CD4-positive, alpha-beta T cell (primary cell): Measurements from ENCODE around the gene SSB. TPM values are rescaled to one million over a fixed set of nuclear protein-coding genes. Genes with fewer than 3 reads are reported as not detected.
"Not testable (repeated sequence)": the region's sequence is repeated elsewhere in the genome, so short reads cannot be mapped to it uniquely, and the experiment has no call there.

Experiments used
- ATAC-seq: fragments of 200-7000 bp; cut with Tn5 transposase; one replicate; pipeline ENCODE4 v1.10.0; 2022; ENCODE audit warnings: mild to moderate bottlenecking; ENCODE audit not compliant: poor library complexity
- CTCF ChIA-PET: fragments of 350-600 bp; sonication (Branson Sonifier 250); formaldehyde crosslinking; loops from one replicate; lab custom pipeline; 2021; ENCODE audit warnings: antibody characterized with exemption, inconsistent platforms; lab: Charles Lee
- POLR2A ChIA-PET: fragments of 350-600 bp; sonication (Branson Sonifier 250); formaldehyde crosslinking; loops from one replicate; lab custom pipeline; 2021; ENCODE audit warnings: antibody characterized with exemption, inconsistent platforms; lab: Charles Lee
- DNase-seq, 14 experiments: peaks; one replicate each; pipeline ENCODE4 v3.0.0-alpha.2; 2013 to 2020; ENCODE audit warnings: mixed read lengths in 2 of 14
- H3K27ac ChIP-seq, 2 donors: one replicate each; pipeline versions ENCODE4 v1.5.1 to v1.7.0; 2013; ENCODE audit warnings: low read length in 2 of 2, low read depth in 1 of 2, mild to moderate bottlenecking in 1 of 2
- H3K27me3 ChIP-seq, 2 experiments: 1 replicate in 1 of 2; 2 replicates in 1 of 2; pipeline versions ENCODE4 v1.6.1 to v1.7.0; 2013; ENCODE audit warnings: low read length in 2 of 2, control low read depth in 1 of 2, mild to moderate bottlenecking in 1 of 2, moderate library complexity in 1 of 2; ENCODE audit not compliant: insufficient read depth in 2 of 2, control insufficient read depth in 1 of 2
- H3K36me3 ChIP-seq: one replicate; pipeline ENCODE4 v1.6.1; 2013; ENCODE audit warnings: low read length, control low read depth; ENCODE audit not compliant: insufficient read depth
- H3K4me1 ChIP-seq: one replicate; pipeline ENCODE4 v1.6.1; 2013; ENCODE audit warnings: low read length, control low read depth; ENCODE audit not compliant: insufficient read depth
- H3K4me3 ChIP-seq: one replicate; pipeline ENCODE4 v1.5.1; 2013; ENCODE audit warnings: mild to moderate bottlenecking, low read length, moderate library complexity
- H3K9me3 ChIP-seq, 2 experiments: 1 replicate in 1 of 2; 2 replicates in 1 of 2; pipeline versions ENCODE4 v1.6.1 to v1.7.0; 2013; ENCODE audit warnings: low read length in 2 of 2, mild to moderate bottlenecking in 2 of 2, control low read depth in 1 of 2, moderate library complexity in 1 of 2; ENCODE audit not compliant: control insufficient read depth in 1 of 2, insufficient read depth in 1 of 2
- H3K27ac Mint-ChIP-seq: one replicate; pipeline ENCODE4 v1.8.0; 2020; ENCODE audit warnings: mixed read lengths
- H3K27me3 Mint-ChIP-seq: one replicate; pipeline ENCODE4 v1.8.0; 2021; ENCODE audit warnings: mixed read lengths
- H3K36me3 Mint-ChIP-seq: one replicate; pipeline ENCODE4 v1.8.0; 2021; ENCODE audit warnings: low read depth, mixed read lengths
- H3K4me1 Mint-ChIP-seq: one replicate; pipeline ENCODE4 v1.8.0; 2021; ENCODE audit warnings: low read depth, mixed read lengths
- H3K4me3 Mint-ChIP-seq: one replicate; pipeline ENCODE4 v1.8.0; 2020; ENCODE audit warnings: mild to moderate bottlenecking, mixed read lengths
- H3K9me3 Mint-ChIP-seq: one replicate; pipeline ENCODE4 v1.8.0; 2020; ENCODE audit warnings: mixed read lengths
- CTCF ChIP-seq: fragments of 200-600 bp; IDR thresholded peaks from one replicate; pipeline ENCODE4 v1.8.0; 2022; ENCODE audit warnings: antibody characterized with exemption, mild to moderate bottlenecking
- intact Hi-C, 2 experiments: fragments of 100-400 bp; cut with DNase I in 1 of 2; cut with micrococcal nuclease in 1 of 2; formaldehyde crosslinking; loops; one replicate each; pipeline versions ENCODE4 v1.15.1 to v1.9.0; 2023 to 2025; cut with DNase I, micrococcal nuclease
- total RNA-seq, 174 experiments: library from RNA in 2 of 174; stranded (reverse) in 2 of 174; gene quantifications; one replicate each; pipeline ENCODE4 v1.2.3 and lab custom pipeline; 2021 to 2026

SSB gene
- total RNA-seq, 2 experiments from 2014 or later = 174 to 181 TPM

DNA sequence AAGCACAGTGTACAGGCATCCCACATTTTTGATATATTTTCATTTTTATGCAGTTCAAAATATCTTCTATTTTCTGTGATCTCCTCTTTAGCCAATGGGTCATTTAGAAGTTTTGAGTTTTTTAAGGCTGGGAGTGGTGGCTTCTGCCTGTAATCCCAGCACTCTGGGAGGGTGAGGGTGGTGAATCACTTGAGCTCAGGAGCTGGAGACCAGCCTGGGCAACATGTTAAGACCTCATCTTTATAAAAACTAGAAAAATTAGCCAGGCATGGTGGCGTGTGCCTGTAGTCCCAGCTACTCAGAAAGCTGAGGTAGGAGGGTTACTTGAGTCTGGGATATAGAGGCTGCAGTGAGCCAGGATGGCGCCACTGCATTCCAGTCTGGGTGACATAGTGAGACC is 46.3 kb downstream of the SSB start:
- TF ChIP-seq CTCF = no peak
- Mint-ChIP-seq H3K9me3 (no peaks in the 10 kb centered on the region), H3K4me1 (peaks cover 62% of the 10 kb centered on the region), H3K36me3 (peaks cover 45% of the 10 kb centered on the region), H3K4me3 (no peak overlapping the region), H3K27ac (no peak overlapping the region), H3K27me3 (no peaks in the 10 kb centered on the region)
- DNase-seq (no peak), ATAC-seq (no peak)
- no peak overlapping the region for H3K27ac ChIP-seq
- peaks cover 18% of the 10 kb centered on the region for H3K4me1 ChIP-seq
- H3K27me3 ChIP-seq = no peaks in the 10 kb centered on the region
- POLR2A ChIA-PET = no interaction called here
- no peak overlapping the region for H3K4me3 ChIP-seq
- CTCF ChIA-PET = interaction anchor here (0.6 to 1.8 kb wide), 2 partner anchors 21 to 1273 kb away, joined by 3 to 8 read pairs; partner anchors contain the start of gene METTL5
- intact Hi-C loops = no loop called here
- H3K9me3 ChIP-seq = no peaks in the 10 kb centered on the region
- peaks cover 5% of the 10 kb centered on the region for H3K36me3 ChIP-seq

DNA sequence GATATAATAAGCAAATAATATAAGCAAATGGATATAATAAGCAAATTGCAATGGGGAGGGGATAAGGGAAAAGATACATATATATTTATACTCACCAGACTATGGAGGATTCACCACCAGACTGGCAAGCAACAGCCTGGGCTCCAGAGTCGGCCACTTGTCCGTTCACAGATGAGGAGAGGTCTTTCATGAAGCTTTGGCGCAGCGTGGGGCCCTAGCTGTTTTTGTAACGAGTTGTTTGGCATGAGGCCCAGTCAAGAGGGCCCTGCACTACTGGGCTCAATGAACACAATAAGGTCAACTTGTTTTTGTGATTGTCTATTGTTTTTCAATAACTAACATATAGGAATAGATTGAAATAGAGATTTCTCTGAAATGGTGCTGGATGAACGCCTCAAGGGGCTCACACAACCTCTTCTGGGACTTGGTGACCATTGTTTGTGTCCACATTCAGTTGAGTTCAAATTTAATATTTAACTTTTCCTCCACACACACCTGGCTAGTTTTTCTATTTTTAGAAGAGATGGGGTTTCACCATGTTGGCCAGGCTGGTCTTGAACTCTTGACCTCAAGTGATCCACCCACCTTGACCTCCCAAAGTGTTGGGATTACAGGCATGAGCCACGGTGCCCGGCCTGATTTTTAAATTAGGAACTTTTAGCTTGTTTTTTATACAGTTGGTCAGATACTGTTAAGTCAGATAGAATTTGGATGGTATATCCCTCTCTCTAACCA is 50.5 kb downstream of the SSB start:
- H3K4me1 ChIP-seq, H3K27me3 Mint-ChIP-seq, H3K27me3 ChIP-seq, H3K27ac Mint-ChIP-seq, H3K9me3 Mint-ChIP-seq, intact Hi-C loops, DNase-seq, H3K36me3 ChIP-seq, H3K27ac ChIP-seq, H3K4me3 ChIP-seq, H3K4me3 Mint-ChIP-seq, ATAC-seq, H3K9me3 ChIP-seq: not testable (repeated sequence)
- POLR2A ChIA-PET = interaction anchor here (1.0 kb wide), 1 partner anchor 9 kb away, joined by 3 read pairs; no protein-coding TSS in a partner anchor
- Mint-ChIP-seq H3K36me3 (peaks cover 58% of the 10 kb centered on the region), H3K4me1 (peaks cover 67% of the 10 kb centered on the region)
- CTCF ChIA-PET = interaction anchor here (1.0 kb wide), 1 partner anchor 24 kb away, joined by 3 read pairs; the partner anchor contains the start of gene METTL5

DNA sequence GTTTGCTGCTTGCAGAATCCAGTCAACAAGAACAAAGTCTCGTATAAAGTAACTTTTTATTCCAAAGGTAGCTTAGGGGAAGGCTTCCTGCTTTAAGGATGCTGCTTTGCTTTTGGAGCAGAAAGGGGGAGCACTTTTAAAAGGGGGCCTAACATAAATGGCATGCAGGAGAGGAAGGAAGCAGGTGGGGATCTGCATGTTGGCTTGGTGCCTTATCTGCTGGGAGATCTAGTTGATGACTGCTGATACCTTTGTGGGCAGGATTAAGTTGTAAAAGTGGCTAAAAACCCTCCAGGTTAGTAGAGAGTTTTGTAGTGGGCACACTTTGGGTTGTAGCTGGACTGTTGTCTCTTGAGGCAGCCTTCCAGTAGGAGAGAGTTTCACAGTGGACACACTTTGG is 51.0 kb downstream of the SSB start:
- Histone ChIP-seq H3K27ac (no peak overlapping the region), H3K9me3 (no peaks in the 10 kb centered on the region), H3K4me1 (peaks cover 9% of the 10 kb centered on the region), H3K27me3 (no peaks in the 10 kb centered on the region), H3K4me3 (no peak overlapping the region), H3K36me3 (peaks cover 5% of the 10 kb centered on the region)
- Mint-ChIP-seq H3K4me1 (peaks cover 64% of the 10 kb centered on the region), H3K4me3 (no peak overlapping the region), H3K36me3 (peaks cover 55% of the 10 kb centered on the region), H3K9me3 (no peaks in the 10 kb centered on the region), H3K27ac (no peak overlapping the region), H3K27me3 (no peaks in the 10 kb centered on the region)
- POLR2A ChIA-PET = interaction anchor here (1.0 kb wide), 1 partner anchor 8 kb away, joined by 3 read pairs; no protein-coding TSS in a partner anchor
- DNase-seq = no peak
- TF ChIP-seq CTCF = no peak
- intact Hi-C loops = no loop called here
- CTCF ChIA-PET = interaction anchor here (1.0 kb wide), 1 partner anchor 25 kb away, joined by 3 read pairs; the partner anchor contains the start of gene METTL5
- no peak for ATAC-seq
